Thyroid gland (tissue), 4 donors: Measurements from ENCODE around the gene PLA2G3.
"Not testable (repeated sequence)": the region's sequence is repeated elsewhere in the genome, so short reads cannot be mapped to it uniquely, and the experiment has no call there.

Experiments
- POLR2A ChIP-seq, 2 donors: fragments of 450-650 bp; IDR thresholded peaks; one replicate each; pipeline ENCODE4 v1.6.1; 2017; ENCODE audit warnings: antibody characterized with exemption in 2 of 2, mild to moderate bottlenecking in 2 of 2, moderate library complexity in 1 of 2
- TF ChIP-seq, protein P1 (sequence below), 6 experiments: fragments of 200-600 bp in 3 of 6; fragments of 450-650 bp in 3 of 6; sonication (generic) in 3 of 6; IDR thresholded peaks; one replicate each; pipeline ENCODE4 v1.5.1; 2016 to 2019; ENCODE audit warnings: antibody characterized with exemption in 6 of 6, mild to moderate bottlenecking in 2 of 6, inconsistent platforms in 1 of 6, moderate library complexity in 1 of 6

- TF ChIP-seq, protein P1, sequence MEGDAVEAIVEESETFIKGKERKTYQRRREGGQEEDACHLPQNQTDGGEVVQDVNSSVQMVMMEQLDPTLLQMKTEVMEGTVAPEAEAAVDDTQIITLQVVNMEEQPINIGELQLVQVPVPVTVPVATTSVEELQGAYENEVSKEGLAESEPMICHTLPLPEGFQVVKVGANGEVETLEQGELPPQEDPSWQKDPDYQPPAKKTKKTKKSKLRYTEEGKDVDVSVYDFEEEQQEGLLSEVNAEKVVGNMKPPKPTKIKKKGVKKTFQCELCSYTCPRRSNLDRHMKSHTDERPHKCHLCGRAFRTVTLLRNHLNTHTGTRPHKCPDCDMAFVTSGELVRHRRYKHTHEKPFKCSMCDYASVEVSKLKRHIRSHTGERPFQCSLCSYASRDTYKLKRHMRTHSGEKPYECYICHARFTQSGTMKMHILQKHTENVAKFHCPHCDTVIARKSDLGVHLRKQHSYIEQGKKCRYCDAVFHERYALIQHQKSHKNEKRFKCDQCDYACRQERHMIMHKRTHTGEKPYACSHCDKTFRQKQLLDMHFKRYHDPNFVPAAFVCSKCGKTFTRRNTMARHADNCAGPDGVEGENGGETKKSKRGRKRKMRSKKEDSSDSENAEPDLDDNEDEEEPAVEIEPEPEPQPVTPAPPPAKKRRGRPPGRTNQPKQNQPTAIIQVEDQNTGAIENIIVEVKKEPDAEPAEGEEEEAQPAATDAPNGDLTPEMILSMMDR (IDR thresholded peaks at IDR 0.05) = not testable (repeated sequence)
- TF ChIP-seq POLR2A (IDR thresholded peaks at IDR 0.05) = not testable (repeated sequence)
Measured at GRCh38 chr22:31112547-31113091, 27.7 kb downstream of the PLA2G3 start.
